ENCODE data around the gene ASIC2. TPM values are rescaled to one million over a fixed set of nuclear protein-coding genes. Genes with fewer than 3 reads are reported as not detected.

Gene ASIC2
- total and polyA plus RNA-seq, 2 experiments from 2014 or later: not detected

GRCh38 chr17:33124871-33125551 is 168.1 kb downstream of the ASIC2 start:
- H3K36me3 ChIP-seq: no peaks in the 10 kb centered on the region
- peaks cover 2% of the 10 kb centered on the region for H3K27me3 ChIP-seq
- no peak overlapping the region for H3K4me3 ChIP-seq
- no peaks in the 10 kb centered on the region for H3K9me3 ChIP-seq (ENCODE audit: low read depth)
- no peak overlapping the region for H3K27ac ChIP-seq
- TF ChIP-seq CTCF (IDR thresholded peaks at IDR 0.05; ENCODE audit: low read depth, low read length): no peak
- H3K4me1 ChIP-seq (ENCODE audit: low read depth): no peaks in the 10 kb centered on the region
- DNase-seq (ENCODE audit: low read depth in 1 of 2, low spot score in 1 of 2): no peak

- no peak overlapping the region for H3K4me3 ChIP-seq
- no peaks in the 10 kb centered on the region for H3K4me1 ChIP-seq (ENCODE audit: low read depth)
- TF ChIP-seq CTCF (IDR thresholded peaks at IDR 0.05; ENCODE audit: low read depth, low read length): no peak
- no peak overlapping the region for H3K27ac ChIP-seq
- H3K9me3 ChIP-seq (ENCODE audit: low read depth): no peaks in the 10 kb centered on the region
- DNase-seq (ENCODE audit: low read depth in 1 of 2, low spot score in 1 of 2): no peak
- H3K36me3 ChIP-seq: no peaks in the 10 kb centered on the region
- peaks cover 3% of the 10 kb centered on the region for H3K27me3 ChIP-seq
Observed at GRCh38 chr17:33124185-33124584, 168.9 kb downstream of the ASIC2 start.

GRCh38 chr17:33121756-33122155 is 171.3 kb downstream of the ASIC2 start:
- Histone ChIP-seq H3K27ac (no peak overlapping the region), H3K9me3 (ENCODE audit: low read depth) (no peaks in the 10 kb centered on the region)
- DNase-seq (ENCODE audit: low read depth in 1 of 2, low spot score in 1 of 2): no peak

GRCh38 chr17:33121272-33121671 is 171.8 kb downstream of the ASIC2 start:
- no peak overlapping the region for H3K4me3 ChIP-seq
- peaks cover 3% of the 10 kb centered on the region for H3K27me3 ChIP-seq
- H3K9me3 ChIP-seq (ENCODE audit: low read depth): no peaks in the 10 kb centered on the region
- no peaks in the 10 kb centered on the region for H3K4me1 ChIP-seq (ENCODE audit: low read depth)
- no peak overlapping the region for H3K27ac ChIP-seq
- DNase-seq (ENCODE audit: low read depth in 1 of 2, low spot score in 1 of 2): no peak
- no peaks in the 10 kb centered on the region for H3K36me3 ChIP-seq
- TF ChIP-seq CTCF (IDR thresholded peaks at IDR 0.05; ENCODE audit: low read depth, low read length): no peak

More at GRCh38 chr17:33121756-33122155, 171.3 kb downstream of the ASIC2 start:
- no peaks in the 10 kb centered on the region for H3K36me3 ChIP-seq
- no peak for TF ChIP-seq CTCF (IDR thresholded peaks at IDR 0.05; ENCODE audit: low read depth, low read length)
- no peaks in the 10 kb centered on the region for H3K4me1 ChIP-seq (ENCODE audit: low read depth)
- no peak overlapping the region for H3K4me3 ChIP-seq
- H3K27me3 ChIP-seq: peaks cover 3% of the 10 kb centered on the region

GRCh38 chr17:33120103-33120502 is 173.0 kb downstream of the ASIC2 start:
- H3K27me3 ChIP-seq: peaks cover 3% of the 10 kb centered on the region
- no peaks in the 10 kb centered on the region for H3K36me3 ChIP-seq
- no peak for DNase-seq (ENCODE audit: low read depth in 1 of 2, low spot score in 1 of 2)
- no peaks in the 10 kb centered on the region for H3K4me1 ChIP-seq (ENCODE audit: low read depth)
- no peak overlapping the region for H3K27ac ChIP-seq
- no peak for TF ChIP-seq CTCF (IDR thresholded peaks at IDR 0.05; ENCODE audit: low read depth, low read length)
- H3K9me3 ChIP-seq (ENCODE audit: low read depth): no peaks in the 10 kb centered on the region
- no peak overlapping the region for H3K4me3 ChIP-seq

Measured in cardiac muscle cell (in vitro differentiated cells and primary cell).